Brain microvascular endothelial cell (primary cell): ENCODE results near the gene FANK1.
A peak's percentile ranks its signal among the peaks of the same experiment; 100 is the strongest.

Experiments used
- DNase-seq: peaks from one replicate; pipeline ENCODE4 v3.0.0-alpha.2; 2020
- H3K27ac ChIP-seq: fragments of 250-450 bp; sonication (Bioruptor Pico); 2 replicates; pipeline ENCODE4 v1.5.1; 2020; ENCODE audit warnings: mild to moderate bottlenecking, moderate library complexity
- H3K27me3 ChIP-seq: fragments of 250-450 bp; sonication (Bioruptor Pico); replicated peaks from 2 replicates; pipeline ENCODE4 v1.5.1; 2020; ENCODE audit warnings: mild to moderate bottlenecking
- H3K36me3 ChIP-seq: fragments of 250-450 bp; sonication (Bioruptor Pico); replicated peaks from 2 replicates; pipeline ENCODE4 v1.5.1; 2020; ENCODE audit warnings: mild to moderate bottlenecking
- H3K4me3 ChIP-seq: 2 replicates; pipeline ENCODE4 v1.5.1; 2011; ENCODE audit warnings: low read depth, mild to moderate bottlenecking, control low read depth, low read length, moderate library complexity
- in situ Hi-C: cut with HindIII; loops from 2 replicates; pipeline ENCODE4 v1.10.0; 2017; ENCODE audit warnings: low sequenced_read_pairs, low pct_ligation_motif_present
- TF ChIP-seq, protein P1 (sequence below): IDR thresholded peaks from 2 replicates; pipeline ENCODE4 v1.5.1; 2011; ENCODE audit warnings: low read depth, mild to moderate bottlenecking, moderate library complexity, low read length, control low read depth, inconsistent platforms; ENCODE audit errors: missing control alignments

The FANK1 gene

DNA sequence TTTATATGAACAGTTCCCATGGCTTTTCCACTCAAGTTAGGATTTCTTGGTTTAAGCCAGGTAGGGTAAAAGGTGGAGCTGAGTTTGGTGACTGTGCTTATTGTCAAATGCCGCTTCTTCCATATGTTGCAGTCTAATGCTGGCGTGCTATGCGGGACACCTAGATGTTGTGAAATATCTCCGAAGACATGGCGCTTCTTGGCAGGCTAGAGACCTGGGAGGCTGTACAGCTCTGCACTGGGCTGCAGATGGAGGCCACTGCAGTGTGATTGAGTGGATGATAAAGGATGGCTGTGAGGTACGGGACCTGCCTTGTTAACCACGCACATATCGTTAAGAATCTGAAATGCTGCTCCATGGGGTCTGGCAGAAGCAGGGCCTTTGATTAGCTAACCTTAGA lies 108.4 kb downstream of the FANK1 start:
- in situ Hi-C loops: no loop called here
- no peak overlapping the region for H3K4me3 ChIP-seq
- no peaks in the 10 kb centered on the region for H3K27me3 ChIP-seq
- H3K27ac ChIP-seq: no peak overlapping the region
- no peak for DNase-seq
- TF ChIP-seq, protein P1, sequence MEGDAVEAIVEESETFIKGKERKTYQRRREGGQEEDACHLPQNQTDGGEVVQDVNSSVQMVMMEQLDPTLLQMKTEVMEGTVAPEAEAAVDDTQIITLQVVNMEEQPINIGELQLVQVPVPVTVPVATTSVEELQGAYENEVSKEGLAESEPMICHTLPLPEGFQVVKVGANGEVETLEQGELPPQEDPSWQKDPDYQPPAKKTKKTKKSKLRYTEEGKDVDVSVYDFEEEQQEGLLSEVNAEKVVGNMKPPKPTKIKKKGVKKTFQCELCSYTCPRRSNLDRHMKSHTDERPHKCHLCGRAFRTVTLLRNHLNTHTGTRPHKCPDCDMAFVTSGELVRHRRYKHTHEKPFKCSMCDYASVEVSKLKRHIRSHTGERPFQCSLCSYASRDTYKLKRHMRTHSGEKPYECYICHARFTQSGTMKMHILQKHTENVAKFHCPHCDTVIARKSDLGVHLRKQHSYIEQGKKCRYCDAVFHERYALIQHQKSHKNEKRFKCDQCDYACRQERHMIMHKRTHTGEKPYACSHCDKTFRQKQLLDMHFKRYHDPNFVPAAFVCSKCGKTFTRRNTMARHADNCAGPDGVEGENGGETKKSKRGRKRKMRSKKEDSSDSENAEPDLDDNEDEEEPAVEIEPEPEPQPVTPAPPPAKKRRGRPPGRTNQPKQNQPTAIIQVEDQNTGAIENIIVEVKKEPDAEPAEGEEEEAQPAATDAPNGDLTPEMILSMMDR: no peak
- H3K36me3 ChIP-seq: no peaks in the 10 kb centered on the region

DNA sequence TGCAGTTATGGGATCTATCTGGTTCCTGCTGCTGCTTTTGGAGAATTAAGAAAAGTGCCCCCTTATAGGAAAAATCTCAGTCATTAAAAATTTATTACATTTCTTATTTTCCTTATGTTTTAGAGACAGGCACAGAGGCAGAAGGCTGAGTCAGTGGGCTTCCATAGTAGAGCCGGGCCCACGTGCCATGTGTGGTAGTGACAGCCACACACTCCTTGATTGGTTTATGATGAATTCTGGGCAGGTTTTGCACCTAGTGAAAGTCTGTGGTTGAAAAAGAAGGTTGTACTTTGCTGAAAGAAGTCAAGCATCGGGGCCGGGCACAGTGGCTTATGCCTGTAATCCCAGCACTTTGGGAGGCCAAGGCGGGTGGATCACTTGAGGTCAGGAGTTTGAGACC lies 109.9 kb downstream of the FANK1 start:
- in situ Hi-C loops: no loop called here
- Histone ChIP-seq H3K27me3 (no peaks in the 10 kb centered on the region), H3K4me3 (no peak overlapping the region), H3K36me3 (no peaks in the 10 kb centered on the region), H3K27ac (no peak overlapping the region)
- DNase-seq: no peak
- TF ChIP-seq, protein P1: no peak

DNA sequence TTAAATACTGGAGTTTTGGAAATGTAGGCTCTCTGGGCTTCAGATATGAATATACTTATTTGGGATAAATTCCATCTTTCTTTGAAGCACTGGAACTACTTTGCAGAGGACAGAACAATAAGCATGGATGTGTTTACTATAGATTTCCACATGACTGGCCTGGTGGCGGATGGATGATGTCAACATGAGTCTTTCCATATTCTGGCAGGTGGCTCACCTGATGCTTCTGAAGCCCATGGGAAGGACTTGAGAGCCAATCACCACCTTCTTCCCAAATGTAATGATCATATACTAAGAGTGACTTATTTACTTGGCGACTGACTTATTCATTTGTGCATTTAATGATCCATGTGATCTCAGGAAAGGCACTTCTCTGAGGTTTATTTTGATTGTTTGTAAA lies 110.5 kb downstream of the FANK1 start:
- Histone ChIP-seq H3K36me3 (no peaks in the 10 kb centered on the region), H3K4me3 (no peak overlapping the region), H3K27ac (no peak overlapping the region), H3K27me3 (no peaks in the 10 kb centered on the region)
- DNase-seq: no peak
- in situ Hi-C loops: no loop called here
- TF ChIP-seq, protein P1: no peak

DNA sequence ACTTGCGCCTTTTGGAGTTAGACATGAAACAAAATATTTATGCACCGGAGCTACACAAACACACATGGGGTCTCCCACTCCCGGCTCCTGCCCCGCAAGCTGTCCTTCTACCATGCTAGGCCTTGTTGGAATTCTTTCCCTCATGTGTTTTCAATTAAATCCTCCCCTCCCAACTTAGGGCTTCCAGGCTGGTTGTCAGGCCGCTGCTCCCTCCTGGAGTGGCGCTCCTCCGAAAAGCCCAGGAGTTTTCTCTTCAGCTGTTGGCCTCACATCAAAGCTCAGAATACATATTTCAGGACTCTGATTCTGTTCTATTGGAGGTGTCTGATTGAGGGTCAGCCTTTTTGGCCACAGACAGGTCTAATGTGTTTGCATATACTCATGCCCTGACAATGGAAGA lies 113.3 kb downstream of the FANK1 start:
- Histone ChIP-seq H3K4me3 (no peak overlapping the region), H3K27ac (no peak overlapping the region), H3K36me3 (no peaks in the 10 kb centered on the region), H3K27me3 (no peaks in the 10 kb centered on the region)
- TF ChIP-seq, protein P1: no peak
- no peak for DNase-seq
- in situ Hi-C loops: no loop called here

DNA sequence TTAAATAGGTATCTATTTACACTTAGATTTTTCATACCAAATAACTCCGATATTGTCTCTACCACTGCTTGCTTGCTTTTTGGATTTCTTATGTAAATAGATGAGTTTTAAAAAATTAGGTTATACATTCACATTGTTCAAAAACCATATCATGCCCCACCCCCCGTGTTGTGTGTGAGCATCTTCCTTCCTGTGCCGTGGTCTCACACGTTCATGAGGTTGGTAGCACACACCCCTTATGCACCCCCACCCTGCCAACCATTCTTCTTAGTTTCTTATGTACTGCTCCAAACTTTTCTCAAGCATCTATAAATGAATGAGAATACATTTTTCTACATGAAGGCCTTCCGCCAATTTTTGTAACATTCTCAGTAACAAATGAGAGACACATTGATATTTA lies 115.6 kb downstream of the FANK1 start:
- in situ Hi-C loops: no loop called here

DNA sequence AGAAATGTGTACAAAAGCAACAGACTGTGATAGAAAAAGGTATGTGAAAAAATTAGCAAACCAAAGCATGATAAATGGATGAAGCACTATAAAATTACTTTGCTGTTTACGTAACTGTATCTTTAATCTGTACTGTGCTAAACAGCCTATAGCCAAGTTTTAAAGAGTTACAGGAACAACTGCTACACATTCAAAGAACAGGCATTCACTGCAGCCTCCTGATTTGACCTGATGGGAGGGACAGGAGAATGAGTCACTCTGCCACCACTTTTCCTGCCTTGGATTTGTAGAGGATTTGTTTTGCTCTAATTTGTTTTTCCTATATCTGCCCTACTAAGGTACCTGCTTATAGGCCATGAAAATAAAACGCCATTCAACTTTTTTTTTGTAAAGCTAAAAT lies 116.1 kb downstream of the FANK1 start:
- Histone ChIP-seq H3K4me3 (no peak overlapping the region), H3K27me3 (no peaks in the 10 kb centered on the region), H3K27ac (peak overlapping the region; percentile 63), H3K36me3 (no peaks in the 10 kb centered on the region)
- TF ChIP-seq, protein P1: no peak
- DNase-seq: peak; percentile 36
- in situ Hi-C loops: no loop called here

More for the DNA sequence above, 115.6 kb downstream of the FANK1 start:
- Histone ChIP-seq H3K27me3 (no peaks in the 10 kb centered on the region), H3K27ac (no peak overlapping the region), H3K4me3 (no peak overlapping the region), H3K36me3 (no peaks in the 10 kb centered on the region)
- TF ChIP-seq, protein P1: no peak
- no peak for DNase-seq
